HEK293T (cell line): Measurements from ENCODE around the gene ACP3.

Source experiments
- BHLHE40 ChIP-seq: fragments of 450-650 bp; IDR thresholded peaks from 2 replicates; pipeline ENCODE4 v1.6.1; 2016; ENCODE audit warnings: mild to moderate bottlenecking, moderate library complexity, borderline replicate concordance
- FOXK2 ChIP-seq: fragments of 450-650 bp; IDR thresholded peaks from 2 replicates; pipeline ENCODE4 v1.6.1; 2016; ENCODE audit warnings: mild to moderate bottlenecking
- LEF1 ChIP-seq: fragments of 450-650 bp; IDR thresholded peaks from 2 replicates; pipeline ENCODE4 v1.6.1; 2017; ENCODE audit warnings: mild to moderate bottlenecking, borderline replicate concordance
- SUZ12 ChIP-seq: fragments of 450-650 bp; IDR thresholded peaks from 2 replicates; pipeline ENCODE4 v1.6.1; 2016; ENCODE audit warnings: mild to moderate bottlenecking

GRCh38 chr3:132284781-132285619 lies 32.2 kb upstream of the ACP3 start:
- TF ChIP-seq FOXK2, result no peak
- TF ChIP-seq SUZ12, result no peak
- TF ChIP-seq LEF1, result no peak
- TF ChIP-seq BHLHE40, result no peak
